Left colon (tissue), 2 donors: ENCODE measurements around the gene NAA10. TPM values are rescaled to one million over a fixed set of nuclear protein-coding genes. Genes with fewer than 3 reads are reported as not detected.

Source experiments
- ATAC-seq: fragments of 200-7000 bp; cut with Tn5 transposase; one replicate; pipeline ENCODE4 v1.9.1; 2020; ENCODE audit warnings: mild to moderate bottlenecking, moderate library complexity
- DNase-seq, 2 donors: peaks; one replicate each; pipeline ENCODE4 v3.0.0-alpha.2; 2020
- intact Hi-C, 2 donors: fragments of 100-400 bp; cut with DNase I in 1 of 2; cut with micrococcal nuclease in 1 of 2; formaldehyde crosslinking; loops; one replicate each; pipeline versions ENCODE4 v1.11.2 to v1.14.0; 2022; cut with DNase I, micrococcal nuclease
- total RNA-seq, 2 donors: library from RNA; stranded (reverse); fragmentation: NEBNext Ultra II Directional; extraction: Animal tissue kit (Norgen Biotek cat#: 25700); gene quantifications; one replicate each; pipeline ENCODE4 v1.2.1, GENCODE V29; 2021
- donor health status: DM: no; HTN: no; CAD: no.
- donor health status: DM: yes; HTN: yes; CAD: no.

The NAA10 gene
- total RNA-seq, 2 donors from 2014 or later, result 52.7 to 68.0 TPM

DNA sequence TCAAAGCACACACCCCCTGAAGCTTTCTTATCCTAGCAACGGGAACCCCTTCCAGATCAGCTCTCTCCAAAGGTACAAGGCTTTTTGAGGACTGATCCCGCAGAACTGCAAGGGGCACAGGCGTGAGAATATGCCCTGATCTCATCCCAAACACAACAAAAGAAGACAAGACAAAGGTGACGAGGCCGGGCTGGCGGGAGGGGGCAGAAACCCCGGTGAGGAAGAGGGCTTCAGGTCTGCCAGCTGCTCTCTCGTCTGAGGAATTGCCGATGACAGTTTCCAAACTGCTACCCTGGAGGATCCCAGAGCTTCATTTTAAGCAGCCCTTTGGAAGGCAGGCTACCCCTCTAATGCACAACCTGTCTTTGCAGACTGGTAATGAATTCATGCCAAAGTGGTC is 33.4 kb upstream of the NAA10 start:
- intact Hi-C loops, result no loop called here
- ATAC-seq (no peak), DNase-seq (no peak)

DNA sequence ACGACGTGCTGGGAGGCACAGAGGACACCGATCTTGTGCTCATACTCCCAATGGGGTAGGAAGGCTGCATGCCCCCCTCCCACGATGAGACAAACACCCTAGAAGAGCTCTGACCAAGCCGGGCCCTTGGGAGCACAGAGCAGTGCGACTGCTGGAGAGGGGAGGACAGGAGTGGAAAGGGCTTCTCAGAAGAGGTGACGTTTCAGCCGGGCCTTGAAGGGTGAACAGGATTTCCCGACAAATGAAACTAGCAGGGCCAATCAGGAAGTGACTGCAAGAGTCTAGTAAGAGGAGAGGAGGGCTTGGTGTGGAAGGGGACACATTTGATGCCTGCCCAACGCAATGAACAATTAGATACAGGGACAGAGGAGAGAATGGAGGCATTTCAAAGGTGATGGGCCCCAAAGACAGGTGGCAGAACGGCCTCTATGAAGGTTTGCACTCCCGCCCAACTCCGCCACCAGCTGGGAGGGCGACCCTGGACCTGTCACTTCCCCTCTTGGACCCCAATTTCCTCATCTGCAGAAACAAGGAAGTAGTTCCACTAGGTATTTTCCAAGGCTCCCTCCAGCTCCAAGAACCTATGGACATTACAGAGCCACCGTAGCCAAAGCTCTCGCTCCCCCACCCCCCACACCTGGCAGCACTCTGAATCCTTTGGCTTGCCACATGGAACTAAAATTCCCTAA is 32.8 kb upstream of the NAA10 start:
- no peak for DNase-seq
- intact Hi-C loops, result no loop called here
- no peak for ATAC-seq

DNA sequence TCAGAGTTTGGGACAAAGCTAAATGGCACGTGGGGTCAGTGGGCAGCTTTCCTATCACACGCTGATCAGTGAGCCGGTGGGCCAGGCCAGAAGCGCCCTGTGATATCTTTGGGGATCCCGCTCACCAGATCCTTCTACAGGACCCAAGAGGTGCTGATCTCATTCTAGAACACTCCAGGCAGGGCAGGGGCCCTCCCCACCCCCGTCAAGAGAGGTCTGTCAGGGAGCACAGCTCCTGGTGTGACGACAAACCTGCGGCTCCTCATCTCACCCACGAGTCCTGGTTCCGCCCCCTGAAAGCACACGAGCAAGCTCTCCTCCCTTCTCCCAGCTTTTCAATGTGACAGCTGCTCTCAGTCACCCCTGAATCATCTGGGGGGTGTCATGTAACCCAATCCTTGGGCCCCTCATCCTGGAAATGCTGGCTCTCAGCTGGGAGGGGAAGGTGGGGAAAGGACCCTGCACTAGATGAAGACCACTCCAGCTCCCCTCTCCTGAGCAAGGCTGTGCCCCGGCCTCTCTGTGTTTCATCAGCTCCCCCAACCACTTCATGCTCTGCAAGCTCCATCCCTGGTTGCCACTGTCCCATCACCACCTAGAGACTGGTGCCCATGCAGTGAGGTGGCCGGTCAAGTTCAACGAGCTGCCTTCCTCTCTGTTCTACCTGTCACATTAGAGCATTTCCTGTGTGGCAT is 32.2 kb upstream of the NAA10 start:
- DNase-seq, result no peak
- intact Hi-C loops, result no loop called here
- no peak for ATAC-seq

DNA sequence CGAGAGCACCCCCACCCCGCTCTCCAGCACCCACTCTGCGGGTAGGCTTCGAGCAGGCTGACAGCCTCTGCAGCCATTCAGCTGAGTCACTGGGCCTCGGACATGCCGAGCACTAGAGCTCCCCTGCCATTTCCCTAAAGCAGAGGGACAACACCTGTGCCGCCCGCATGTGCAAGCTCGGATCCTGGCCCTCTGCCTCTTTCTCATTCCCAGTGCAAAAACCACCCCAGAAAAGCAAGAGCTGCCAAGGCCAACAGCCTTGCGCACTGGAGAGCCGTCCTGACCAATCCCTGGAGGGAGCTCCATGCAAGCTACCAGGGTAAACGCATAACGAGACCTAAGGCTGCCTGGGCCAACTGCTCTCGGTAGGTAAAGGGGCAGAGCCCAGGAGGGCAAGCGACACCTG is 31.4 kb upstream of the NAA10 start:
- DNase-seq, result no peak
- intact Hi-C loops, result no loop called here

DNA sequence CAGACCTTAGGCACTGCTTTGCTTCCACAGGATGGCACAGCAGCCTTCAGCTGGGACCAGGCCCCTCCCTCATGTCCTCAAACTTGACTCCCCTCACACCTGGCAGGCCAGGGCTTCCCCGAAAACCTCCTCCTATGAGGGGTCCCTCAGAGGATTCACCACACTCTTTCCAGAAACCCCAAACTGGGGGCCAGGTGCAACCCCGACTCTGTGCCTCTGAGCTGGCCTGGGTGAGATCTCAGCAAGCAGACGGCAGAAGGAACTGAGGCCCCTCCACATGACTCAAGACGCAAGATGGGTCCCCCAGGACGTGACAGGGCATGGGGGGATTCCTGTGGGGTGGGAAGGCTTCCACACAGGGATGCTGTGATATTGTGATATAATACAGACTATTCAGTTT is 30.6 kb upstream of the NAA10 start:
- ATAC-seq (no peak), DNase-seq (no peak)
- intact Hi-C loops, result no loop called here

More for the DNA sequence above, 31.4 kb upstream of the NAA10 start:
- no peak for ATAC-seq

DNA sequence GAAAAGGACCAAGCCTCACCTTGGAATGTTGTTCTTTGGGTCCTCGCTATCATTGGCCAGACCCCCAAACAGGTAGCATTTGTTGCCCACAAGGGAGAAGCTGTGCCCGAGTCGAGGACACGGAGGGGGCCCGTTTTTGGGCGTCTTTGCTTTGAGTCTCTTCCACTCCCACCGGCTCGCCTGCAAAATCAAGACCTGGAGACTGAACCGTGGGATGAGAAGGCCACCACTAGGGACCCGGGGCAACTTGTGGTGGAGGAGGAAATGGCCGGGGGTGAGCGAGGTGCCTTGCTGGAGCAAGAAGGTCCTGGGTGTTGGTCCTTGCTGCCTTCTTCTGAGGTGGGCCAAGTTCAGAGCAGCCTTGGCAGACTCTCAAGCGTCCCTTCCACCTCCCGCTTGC is 29.3 kb upstream of the NAA10 start:
- DNase-seq (no peak), ATAC-seq (no peak)
- intact Hi-C loops, result no loop called here

DNA sequence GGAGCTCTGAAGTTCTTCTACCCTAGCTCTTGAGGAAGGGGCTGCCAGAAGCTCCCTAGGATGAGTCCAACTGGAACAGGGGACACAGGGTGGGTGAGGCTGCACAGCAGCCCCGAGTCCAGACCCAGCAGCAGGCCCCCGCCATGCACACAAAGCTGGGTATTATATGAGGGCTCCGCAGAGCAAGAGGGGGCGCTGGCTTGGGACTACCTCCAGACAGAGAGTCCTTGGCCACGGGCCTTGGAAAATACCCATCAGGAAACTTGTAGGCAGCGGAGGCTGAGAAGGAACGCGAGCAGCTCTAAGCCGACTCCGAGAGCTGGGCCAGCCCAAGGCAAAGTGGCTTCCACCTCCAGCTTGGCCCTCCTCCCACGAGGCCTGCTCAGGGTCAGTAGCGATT is 28.7 kb upstream of the NAA10 start:
- DNase-seq, result no peak
- intact Hi-C loops, result no loop called here
- no peak for ATAC-seq

DNA sequence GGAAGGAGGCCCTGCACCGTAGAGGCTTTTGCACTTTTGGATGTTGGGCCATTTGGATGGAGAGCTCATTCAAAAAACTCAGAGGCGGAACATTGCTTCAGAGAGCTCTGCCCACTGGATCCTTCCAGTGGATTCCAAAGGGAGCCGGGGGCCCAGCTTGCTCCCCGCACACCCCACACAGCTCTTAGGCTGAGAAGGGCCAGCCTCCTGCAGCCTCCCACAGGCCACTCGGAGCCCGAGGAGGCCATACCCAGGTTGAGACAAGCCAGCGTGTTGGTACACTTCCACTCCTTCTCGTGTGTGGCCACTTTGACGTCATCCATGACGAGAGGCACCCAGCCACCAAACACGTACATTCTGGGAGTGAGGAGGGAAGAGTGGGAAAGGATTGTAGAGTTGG is 26.5 kb upstream of the NAA10 start:
- intact Hi-C loops, result no loop called here
- DNase-seq, result no peak
- no peak for ATAC-seq

DNA sequence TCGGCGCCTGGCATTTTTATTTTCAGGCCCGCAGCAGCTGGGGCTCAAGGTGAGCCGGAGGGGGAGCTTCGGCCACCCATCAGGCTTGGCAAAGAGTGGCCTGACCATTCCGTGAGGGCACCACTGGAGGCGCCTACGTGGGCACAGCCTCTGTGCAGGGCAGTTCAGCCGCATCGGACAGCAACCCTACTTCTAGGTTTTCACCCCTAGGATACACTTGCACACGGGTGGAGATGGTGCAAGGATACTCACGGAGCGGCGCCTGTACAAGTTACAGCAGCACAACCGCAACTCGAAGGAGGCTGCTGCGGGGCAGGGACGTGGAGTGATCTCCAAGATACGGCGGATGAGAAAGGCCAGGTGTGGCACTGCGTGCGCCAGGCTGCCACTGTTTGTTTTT is 25.9 kb upstream of the NAA10 start:
- DNase-seq (no peak), ATAC-seq (no peak)
- intact Hi-C loops, result no loop called here

DNA sequence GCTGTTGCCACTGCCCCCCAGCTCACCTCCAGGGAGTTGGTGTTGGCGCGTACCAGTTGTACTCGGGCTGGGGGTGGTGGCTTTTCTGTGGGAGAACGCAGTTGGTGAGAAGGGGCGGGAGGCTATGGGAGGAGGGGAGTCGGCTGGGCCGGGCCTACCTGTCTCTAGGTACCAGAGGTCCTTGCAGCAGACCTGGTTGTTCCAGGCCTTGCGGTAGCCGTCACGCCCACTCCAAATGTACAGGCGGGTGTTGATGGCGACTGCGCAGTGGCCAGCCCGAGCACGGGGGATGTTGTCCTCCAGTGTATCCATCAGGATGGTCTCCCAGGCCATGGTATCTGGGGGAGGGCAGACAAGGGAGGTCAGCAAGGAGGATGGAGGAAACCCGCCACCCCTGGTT is 25.2 kb upstream of the NAA10 start:
- intact Hi-C loops, result no loop called here
- ATAC-seq, result no peak

DNA sequence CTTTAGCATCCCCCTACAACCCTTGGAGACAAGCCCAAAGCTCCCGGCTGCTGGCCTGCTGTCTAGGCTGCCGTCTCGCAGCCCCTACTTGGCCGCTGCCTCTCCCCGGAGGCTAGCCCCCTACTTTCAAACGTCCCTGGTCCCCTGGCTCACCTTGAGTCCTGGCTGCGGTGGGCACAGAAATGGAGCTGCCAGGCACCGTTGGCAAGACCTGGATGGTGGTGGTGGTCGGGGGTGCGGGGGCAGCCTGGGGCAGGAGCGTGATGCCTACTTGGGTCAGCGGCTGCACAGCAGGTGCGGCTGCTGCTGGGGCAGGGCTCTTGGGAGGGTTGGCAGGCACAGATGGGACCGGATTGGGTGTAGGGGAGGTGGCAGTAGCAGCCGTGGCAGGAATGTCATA is 24.8 kb upstream of the NAA10 start:
- DNase-seq, result no peak
- ATAC-seq, result no peak
- intact Hi-C loops, result no loop called here

More for the DNA sequence above, 25.2 kb upstream of the NAA10 start:
- no peak for DNase-seq

DNA sequence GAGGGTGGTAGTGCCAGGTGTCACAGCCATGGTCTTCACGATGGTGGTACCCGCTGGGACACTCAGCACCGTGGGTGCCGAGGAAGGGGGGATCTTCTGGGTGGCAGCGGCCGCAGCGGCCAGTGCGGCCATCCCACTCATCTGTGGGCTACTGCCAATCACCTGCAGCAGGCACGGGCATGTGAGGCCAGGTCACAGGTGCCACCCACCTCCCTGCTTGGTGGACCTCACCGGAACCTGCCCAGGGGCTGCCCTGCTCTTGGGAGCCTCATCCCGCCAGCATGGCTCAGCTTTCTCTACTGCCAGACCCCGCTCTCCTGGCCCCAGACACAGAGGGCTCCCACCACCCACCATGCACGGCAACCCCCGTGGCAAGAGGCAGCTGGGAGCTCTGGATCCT is 23.8 kb upstream of the NAA10 start:
- ATAC-seq, result no peak
- DNase-seq, result no peak
- intact Hi-C loops, result no loop called here

DNA sequence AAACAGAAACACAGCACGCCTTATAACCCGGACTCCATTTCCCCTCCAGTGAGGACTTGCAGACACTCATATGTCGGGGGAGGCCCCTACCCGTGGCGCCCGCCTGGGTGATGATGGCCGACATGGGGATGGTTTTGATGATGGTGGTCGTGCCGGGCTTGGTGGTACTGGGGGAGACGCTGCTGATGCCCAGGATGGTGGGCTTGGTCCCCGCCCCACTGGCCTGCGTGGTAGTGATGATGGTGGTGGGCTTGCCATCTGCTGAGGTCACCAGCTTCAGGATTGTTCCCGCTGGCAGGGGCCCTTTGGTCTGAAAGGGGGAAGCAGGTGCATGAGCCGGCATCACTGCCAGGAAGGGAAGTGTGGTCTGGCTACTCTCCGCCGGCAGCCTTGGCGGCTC is 22.4 kb upstream of the NAA10 start:
- DNase-seq (no peak), ATAC-seq (no peak)
- intact Hi-C loops, result no loop called here

DNA sequence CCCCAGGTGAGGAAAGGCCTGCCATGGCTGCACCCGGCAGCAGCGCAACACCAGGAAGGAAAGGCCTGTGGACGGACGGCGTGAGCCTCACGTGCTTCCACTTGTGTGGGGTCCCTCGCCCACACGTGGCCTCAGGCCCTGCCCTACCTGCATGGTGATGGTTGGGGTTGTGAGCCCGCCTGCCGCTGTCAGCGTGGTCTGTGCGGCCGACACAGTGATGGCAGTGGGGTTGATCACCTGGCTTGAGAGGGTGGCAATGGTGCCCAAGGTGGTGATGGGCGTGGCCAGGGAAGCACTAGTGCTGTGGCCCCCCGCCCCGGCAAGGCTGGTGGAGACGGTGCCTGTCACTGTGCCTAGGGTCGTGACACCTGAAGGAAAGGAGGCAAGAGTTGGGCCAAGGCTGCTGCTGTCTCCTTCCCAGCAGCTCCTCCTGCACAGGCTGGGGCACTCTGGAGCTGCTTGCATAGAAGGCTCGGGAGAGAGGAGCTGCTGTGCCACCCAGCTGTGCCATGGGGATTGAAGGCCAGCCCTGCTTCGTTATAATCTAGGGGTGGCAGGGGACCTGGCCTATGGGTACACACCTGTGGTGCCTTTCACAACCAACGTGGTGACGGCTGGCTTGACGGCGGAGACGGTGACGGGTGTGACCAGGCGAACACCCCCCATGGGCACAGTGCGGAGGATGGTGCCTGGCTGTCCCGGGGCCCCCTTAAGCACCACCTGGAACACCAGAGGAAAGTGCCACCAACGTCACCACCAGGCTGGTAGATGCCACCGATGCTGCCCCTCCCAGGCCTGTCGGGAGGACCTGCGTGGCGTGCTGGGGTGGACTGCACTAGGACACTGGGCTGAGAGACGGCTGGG is 21.4 kb upstream of the NAA10 start:
- DNase-seq (no peak), ATAC-seq (no peak)
- intact Hi-C loops, result no loop called here

DNA sequence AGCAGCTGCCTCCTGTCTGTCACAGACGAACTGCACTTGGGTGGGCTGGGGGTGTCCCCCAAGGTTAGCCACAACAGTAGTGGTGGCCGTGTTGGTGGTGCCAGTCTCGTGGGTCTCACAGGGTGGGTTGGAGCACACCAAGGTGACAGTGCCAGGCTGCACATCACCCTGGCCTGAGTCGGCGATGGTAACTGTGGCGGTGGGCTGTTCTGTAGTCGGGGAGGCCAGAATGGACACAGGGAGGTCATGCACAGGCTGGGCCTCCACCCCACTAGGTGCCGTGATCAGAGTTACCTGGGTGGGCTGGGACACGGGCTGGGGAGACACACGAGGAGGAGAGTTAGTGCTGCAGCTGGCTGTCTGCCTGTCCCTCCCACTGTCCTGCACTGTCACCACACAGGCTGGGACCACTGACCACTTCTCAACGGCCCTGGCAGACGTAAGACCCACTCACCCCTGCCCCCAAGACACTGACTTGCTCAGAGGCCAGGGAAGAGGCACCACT is 20.4 kb upstream of the NAA10 start:
- intact Hi-C loops, result no loop called here
- ATAC-seq (no peak), DNase-seq (no peak)

DNA sequence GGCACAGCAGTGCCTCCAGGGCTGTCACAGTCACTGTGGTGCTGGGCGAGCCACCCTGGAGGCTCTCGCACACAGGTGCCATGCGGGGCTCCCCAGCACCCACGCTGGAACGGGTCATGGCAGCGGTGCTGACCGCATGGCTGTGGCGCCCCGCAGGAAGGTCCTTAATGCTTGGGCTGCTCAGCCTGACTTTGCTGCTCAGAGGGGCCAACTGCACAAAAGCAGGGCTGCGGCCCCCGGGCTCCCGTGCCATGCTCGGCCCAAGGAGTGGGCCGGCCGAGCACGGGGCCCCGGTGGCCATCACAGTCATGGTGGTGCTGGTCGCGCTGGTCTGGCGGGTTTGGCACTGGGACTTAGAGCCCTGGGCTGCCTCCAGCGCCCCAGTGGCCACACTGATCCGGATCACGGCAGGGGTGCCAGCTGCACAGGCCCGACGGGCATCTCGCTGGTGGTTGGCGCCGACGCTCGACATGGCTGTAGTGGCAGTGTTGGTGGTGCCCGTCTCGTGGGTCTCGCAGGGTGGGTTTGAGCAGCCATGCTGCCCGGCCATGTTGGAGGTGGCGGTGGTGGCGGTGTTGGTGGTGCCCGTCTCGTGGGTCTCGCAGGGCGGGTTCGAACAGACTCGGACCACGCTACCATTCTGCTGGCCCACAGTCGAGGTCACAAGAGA is 19.9 kb upstream of the NAA10 start:
- DNase-seq (no peak), ATAC-seq (no peak)
- intact Hi-C loops, result loop anchor here in 1 of 2 donors (5.0 kb wide), 1 partner anchor 192 kb away; the partner anchor contains the start of gene PLXNB3

DNA sequence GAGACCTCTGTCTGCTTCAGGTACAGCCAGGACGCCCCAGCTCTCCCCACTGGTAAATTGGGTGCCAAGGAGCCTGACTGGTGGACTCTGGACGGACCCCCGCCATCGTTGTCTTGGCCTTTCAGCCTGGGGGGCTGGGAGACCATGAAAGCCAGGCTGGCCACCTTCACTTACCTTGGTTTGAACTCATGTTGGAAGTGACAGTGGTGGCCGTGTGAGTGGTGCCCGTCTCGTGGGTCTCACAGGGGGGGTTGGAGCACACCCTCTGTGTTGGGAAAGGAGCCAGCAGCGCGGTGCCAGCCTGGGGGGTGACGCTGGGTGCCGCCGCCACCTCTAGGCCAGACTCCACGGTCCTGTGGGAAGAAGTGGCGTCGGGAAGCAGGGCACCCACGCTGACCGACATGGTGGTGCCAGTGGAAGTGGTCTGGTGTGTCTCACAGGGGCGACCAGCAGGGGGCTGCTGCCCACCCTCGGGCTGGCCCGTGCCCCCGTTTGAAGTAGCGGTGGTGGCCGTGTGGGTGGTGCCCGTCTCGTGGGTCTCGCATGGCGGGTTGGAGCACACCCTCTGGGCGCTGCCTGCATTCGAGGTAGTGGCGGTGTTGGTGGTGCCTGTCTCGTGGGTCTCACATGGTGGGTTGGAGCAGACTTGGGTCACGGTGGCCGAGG is 19.2 kb upstream of the NAA10 start:
- no peak for DNase-seq
- ATAC-seq, result peak; percentile 5
- intact Hi-C loops, result loop anchor here in 1 of 2 donors (5.0 kb wide), 1 partner anchor 192 kb away; the partner anchor contains the start of gene PLXNB3

DNA sequence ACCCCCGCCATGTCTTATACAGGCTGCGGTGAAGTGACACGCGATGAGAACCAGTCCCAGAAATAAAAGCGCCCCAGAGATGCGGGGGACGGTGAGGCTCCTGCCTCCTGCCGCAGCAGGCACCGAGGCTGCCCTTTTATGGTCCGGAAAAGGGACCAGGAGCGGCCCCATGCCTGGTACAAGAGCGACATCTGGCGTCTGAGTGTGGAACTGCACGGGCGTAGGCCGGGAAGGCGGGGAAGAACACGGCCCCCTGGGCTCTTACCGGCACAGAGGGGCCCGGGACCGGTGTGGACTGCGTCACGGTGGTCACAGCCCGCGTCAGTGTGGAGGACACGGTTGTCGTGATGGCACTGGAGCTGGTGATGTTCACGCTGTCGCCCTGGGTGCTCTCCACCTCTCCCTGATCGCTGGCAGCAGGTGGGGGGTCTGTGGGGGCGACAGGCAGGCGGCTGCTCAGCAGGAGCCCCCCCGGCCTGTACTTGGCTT is 18.5 kb upstream of the NAA10 start:
- peak; percentile 68 to 82 for DNase-seq
- ATAC-seq, result peak; percentile 78
- intact Hi-C loops, result loop anchor here in 1 of 2 donors (5.0 kb wide), 1 partner anchor 191 kb away; the partner anchor contains the start of gene PLXNB3
